ENCODE measurements around the gene MRPS17. TPM values are rescaled to one million over a fixed set of nuclear protein-coding genes. Genes with fewer than 3 reads are reported as not detected.
"Not testable (repeated sequence)": the region's sequence is repeated elsewhere in the genome, so short reads cannot be mapped to it uniquely, and the experiment has no call there.

Gene MRPS17
- polyA plus RNA-seq, 1 experiment = 8.5 TPM

DNA sequence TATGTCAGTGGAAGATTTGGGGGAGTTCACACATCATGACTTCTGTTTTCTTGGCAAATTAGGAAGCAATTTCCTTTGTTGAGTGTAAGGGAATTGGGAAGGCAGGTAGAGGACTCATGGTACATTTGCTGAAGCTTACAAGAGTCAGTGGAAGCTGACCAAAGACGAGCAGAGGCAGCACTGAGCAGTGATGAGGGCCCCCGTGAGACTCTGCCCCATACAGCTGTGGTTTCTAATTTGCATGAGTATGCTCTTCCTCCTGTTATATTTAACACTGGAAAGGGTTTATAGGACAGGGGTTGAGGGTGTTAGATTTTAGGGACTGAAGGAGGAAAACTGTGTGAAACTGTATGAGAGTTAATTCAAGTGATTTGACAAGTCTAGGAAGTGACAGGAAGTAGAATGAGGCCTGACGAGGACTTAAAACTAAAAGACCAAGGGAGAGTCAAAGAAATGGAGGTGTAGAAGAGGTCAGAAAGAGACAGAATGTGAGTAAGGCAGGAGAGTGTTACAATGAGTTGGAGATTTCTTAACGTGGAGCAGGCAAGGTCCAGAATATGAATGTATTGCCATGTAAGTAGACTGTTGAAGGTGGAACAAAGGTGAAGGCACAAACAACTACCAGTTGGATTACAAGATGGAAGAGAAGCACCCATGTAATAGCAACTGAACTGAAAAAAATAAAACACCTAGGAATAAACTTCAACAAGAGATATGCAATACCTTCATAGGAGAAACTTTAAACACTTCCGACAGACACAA lies 23.5 kb upstream of the MRPS17 start:
- ChIA-PET CTCF (no interaction called here), POLR2A (no interaction called here)
- no peak overlapping the region for H3K4me3 ChIP-seq (ENCODE audit: low read depth, low read length)
- H3K27me3 ChIP-seq (ENCODE audit: control insufficient read depth, insufficient read depth, low read length) = no peaks in the 10 kb centered on the region
- no peaks in the 10 kb centered on the region for H3K36me3 ChIP-seq (ENCODE audit: control insufficient read depth, insufficient read depth, low read length)
- no peak for DNase-seq (ENCODE audit: low read depth)
- TF ChIP-seq, protein P1, sequence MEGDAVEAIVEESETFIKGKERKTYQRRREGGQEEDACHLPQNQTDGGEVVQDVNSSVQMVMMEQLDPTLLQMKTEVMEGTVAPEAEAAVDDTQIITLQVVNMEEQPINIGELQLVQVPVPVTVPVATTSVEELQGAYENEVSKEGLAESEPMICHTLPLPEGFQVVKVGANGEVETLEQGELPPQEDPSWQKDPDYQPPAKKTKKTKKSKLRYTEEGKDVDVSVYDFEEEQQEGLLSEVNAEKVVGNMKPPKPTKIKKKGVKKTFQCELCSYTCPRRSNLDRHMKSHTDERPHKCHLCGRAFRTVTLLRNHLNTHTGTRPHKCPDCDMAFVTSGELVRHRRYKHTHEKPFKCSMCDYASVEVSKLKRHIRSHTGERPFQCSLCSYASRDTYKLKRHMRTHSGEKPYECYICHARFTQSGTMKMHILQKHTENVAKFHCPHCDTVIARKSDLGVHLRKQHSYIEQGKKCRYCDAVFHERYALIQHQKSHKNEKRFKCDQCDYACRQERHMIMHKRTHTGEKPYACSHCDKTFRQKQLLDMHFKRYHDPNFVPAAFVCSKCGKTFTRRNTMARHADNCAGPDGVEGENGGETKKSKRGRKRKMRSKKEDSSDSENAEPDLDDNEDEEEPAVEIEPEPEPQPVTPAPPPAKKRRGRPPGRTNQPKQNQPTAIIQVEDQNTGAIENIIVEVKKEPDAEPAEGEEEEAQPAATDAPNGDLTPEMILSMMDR (IDR thresholded peaks at IDR 0.05; ENCODE audit: insufficient read depth, low read depth, low read length) = no peak

DNA sequence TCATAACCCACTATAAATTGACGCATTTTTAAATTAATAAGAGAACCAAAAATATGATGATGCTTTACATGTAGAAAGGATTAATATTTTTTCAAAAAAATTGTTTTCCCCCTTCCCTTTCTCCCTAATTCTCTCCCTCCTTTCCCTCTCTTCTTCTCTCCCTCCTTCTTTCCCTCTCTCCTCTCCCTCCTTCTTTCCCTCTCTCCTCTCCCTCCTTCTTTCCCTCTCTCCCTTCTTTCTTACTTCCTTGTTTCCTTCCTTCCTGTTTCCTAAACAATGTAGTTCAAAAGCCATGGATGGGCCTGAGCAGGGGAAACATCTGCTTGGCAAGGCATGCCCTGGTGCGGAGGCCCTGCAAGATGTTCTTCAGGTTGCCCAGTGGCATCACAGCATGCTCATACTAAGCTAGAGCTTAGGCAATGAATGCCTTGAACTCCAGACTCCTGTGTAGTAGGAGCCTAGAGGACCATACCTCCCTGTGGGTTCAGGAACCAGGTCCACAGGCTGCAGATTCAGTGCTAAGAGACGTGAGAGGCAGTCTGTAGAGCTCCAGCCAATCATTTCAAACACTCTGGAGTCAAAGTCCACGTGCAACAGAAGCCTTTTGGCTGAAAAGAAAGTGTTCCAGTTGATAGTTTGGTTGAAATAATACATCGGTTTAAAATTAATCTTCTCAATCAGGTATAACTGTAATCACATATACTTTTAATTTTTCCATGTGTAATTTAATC lies 20.1 kb upstream of the MRPS17 start:
- CTCF ChIA-PET = no interaction called here
- no peaks in the 10 kb centered on the region for H3K36me3 ChIP-seq (ENCODE audit: control insufficient read depth, insufficient read depth, low read length)
- DNase-seq (ENCODE audit: low read depth) = no peak
- no peaks in the 10 kb centered on the region for H3K27me3 ChIP-seq (ENCODE audit: control insufficient read depth, insufficient read depth, low read length)
- H3K4me3 ChIP-seq (ENCODE audit: low read depth, low read length) = no peak overlapping the region
- POLR2A ChIA-PET = no interaction called here
- TF ChIP-seq, protein P1 (IDR thresholded peaks at IDR 0.05; ENCODE audit: insufficient read depth, low read depth, low read length) = no peak

- TF ChIP-seq, protein P1 (IDR thresholded peaks at IDR 0.05; ENCODE audit: insufficient read depth, low read depth, low read length) = no peak
- no peaks in the 10 kb centered on the region for H3K27me3 ChIP-seq (ENCODE audit: control insufficient read depth, insufficient read depth, low read length)
- POLR2A ChIA-PET = no interaction called here
- CTCF ChIA-PET = no interaction called here
- H3K4me3 ChIP-seq (ENCODE audit: low read depth, low read length) = no peak overlapping the region
- DNase-seq (ENCODE audit: low read depth) = no peak
- H3K36me3 ChIP-seq (ENCODE audit: control insufficient read depth, insufficient read depth, low read length) = no peaks in the 10 kb centered on the region
These were observed 12.1 kb upstream of the MRPS17 start for GRCh38 chr7:55939514-55940123.

GRCh38 chr7:55946545-55946944 lies 5.1 kb upstream of the MRPS17 start:
- no peak overlapping the region for H3K4me3 ChIP-seq (ENCODE audit: low read depth, low read length)
- CTCF ChIA-PET = no interaction called here
- POLR2A ChIA-PET = no interaction called here
- TF ChIP-seq, protein P1 (IDR thresholded peaks at IDR 0.05; ENCODE audit: insufficient read depth, low read depth, low read length) = no peak
- H3K27me3 ChIP-seq (ENCODE audit: control insufficient read depth, insufficient read depth, low read length) = no peaks in the 10 kb centered on the region
- no peaks in the 10 kb centered on the region for H3K36me3 ChIP-seq (ENCODE audit: control insufficient read depth, insufficient read depth, low read length)
- no peak for DNase-seq (ENCODE audit: low read depth)

GRCh38 chr7:55952352-55952671 lies 635 bp downstream of the MRPS17 start:
- H3K36me3 ChIP-seq (ENCODE audit: control insufficient read depth, insufficient read depth, low read length); H3K27me3 ChIP-seq (ENCODE audit: control insufficient read depth, insufficient read depth, low read length); DNase-seq (ENCODE audit: low read depth); POLR2A ChIA-PET; CTCF ChIA-PET: not testable (repeated sequence)
- peak overlapping the region; percentile 100 for H3K4me3 ChIP-seq (ENCODE audit: low read depth, low read length)
